Sigmoid colon (tissue), 7 donors: ENCODE results near the gene CNTN5. TPM values are rescaled to one million over a fixed set of nuclear protein-coding genes. Genes with fewer than 3 reads are reported as not detected.

Experiments
- DNase-seq: peaks from one replicate; pipeline ENCODE4 v3.0.0-alpha.2; 2019
- H3K27ac ChIP-seq, 4 donors: fragments of 200-600 bp; sonication (generic); one replicate each; pipeline ENCODE4 v1.5.1; 2016 to 2019; ENCODE audit warnings: mild to moderate bottlenecking in 1 of 4
- H3K27me3 ChIP-seq, 3 donors: fragments of 200-600 bp; sonication (generic); one replicate each; pipeline ENCODE4 v1.5.1; 2019; ENCODE audit warnings: mild to moderate bottlenecking in 1 of 3
- H3K36me3 ChIP-seq, 4 donors: fragments of 200-600 bp; sonication (generic); one replicate each; pipeline ENCODE4 v1.5.1; 2016 to 2019
- H3K4me1 ChIP-seq, 4 donors: fragments of 200-600 bp; sonication (generic); one replicate each; pipeline ENCODE4 v1.5.1; 2017 to 2019
- H3K4me3 ChIP-seq, 4 donors: fragments of 200-600 bp; sonication (generic); one replicate each; pipeline ENCODE4 v1.5.1; 2017 to 2019; ENCODE audit warnings: mild to moderate bottlenecking in 2 of 4, moderate library complexity in 1 of 4
- H3K9me3 ChIP-seq, 4 donors: fragments of 200-600 bp in 3 of 4; sonication (generic) in 3 of 4; one replicate each; pipeline versions ENCODE4 v1.5.1 to v1.6.1; 2013 to 2019
- CTCF ChIP-seq, 4 experiments: fragments of 450-650 bp in 3 of 4; fragments of 200-600 bp in 1 of 4; IDR thresholded peaks; one replicate each; pipeline ENCODE4 v1.5.1; 2016 to 2019; ENCODE audit warnings: antibody characterized with exemption in 4 of 4, mild to moderate bottlenecking in 3 of 4, moderate library complexity in 2 of 4
- EP300 ChIP-seq, 4 donors: sonication (generic); formaldehyde crosslinking; IDR thresholded peaks; one replicate each; pipeline ENCODE4 v1.6.1; 2017; ENCODE audit warnings: antibody characterized with exemption in 4 of 4
- POLR2A ChIP-seq, 2 donors: fragments of 450-650 bp; IDR thresholded peaks; one replicate each; pipeline ENCODE4 v1.6.1; 2016; ENCODE audit warnings: antibody characterized with exemption in 2 of 2, mild to moderate bottlenecking in 2 of 2, moderate library complexity in 2 of 2
- POLR2AphosphoS5 ChIP-seq, 4 donors: sonication (generic); formaldehyde crosslinking; IDR thresholded peaks; one replicate each; pipeline ENCODE4 v1.6.1; 2017; ENCODE audit warnings: antibody characterized with exemption in 4 of 4
- WGBS, 2 donors: extraction: QIAGEN DNeasy Blood & Tissue Kit; methylation state at CpG; one replicate each; pipeline ENCODE4 v1.1.7; 2013; 5-methylcytosine and 5-hydroxymethylcytosine counted together
- intact Hi-C: fragments of 100-400 bp; cut with DNase I; formaldehyde crosslinking; loops from one replicate; pipeline ENCODE4 v1.15.1; 2023
- polyA plus RNA-seq, 3 donors: library from polyadenylated mRNA; stranded (reverse); fragments of 200-250 nt; gene quantifications; one replicate each; pipeline ENCODE4 v1.2.3, GENCODE V29; 2013
- total RNA-seq, 4 donors: library from RNA; depleted of rRNA; stranded (reverse); fragments of >200 nt; gene quantifications; one replicate each; pipeline ENCODE4 v1.1.0, GENCODE V29; 2016
- donor health status: healthy with polysubstance abuse.
- donor health status: Bipolar disorder and iron deficiency.
- donor health status: healthy.

The CNTN5 gene
- total and polyA plus RNA-seq, 7 donors: 0.13 to 0.36 (median 0.16) TPM; not detected in 2

- DNase-seq: no peak
- Histone ChIP-seq H3K27ac (no peak overlapping the region), H3K4me1 (no peaks in the 10 kb centered on the region), H3K36me3 (no peaks in the 10 kb centered on the region), H3K27me3 (no peaks in the 10 kb centered on the region), H3K9me3 (no peaks in the 10 kb centered on the region), H3K4me3 (no peak overlapping the region)
- TF ChIP-seq POLR2AphosphoS5 (IDR thresholded peaks at IDR 0.05) (no peak), CTCF (IDR thresholded peaks at IDR 0.05) (no peak), EP300 (IDR thresholded peaks at IDR 0.05) (no peak), POLR2A (IDR thresholded peaks at IDR 0.05) (no peak)
- 68 to 83% methylated on average over 4 of the region's 4 CpGs for WGBS, 2 donors
- intact Hi-C loops: no loop called here
These were observed 399.2 kb downstream of the CNTN5 start for GRCh38 chr11:99419991-99420390.

- TF ChIP-seq EP300 (IDR thresholded peaks at IDR 0.05) (no peak), CTCF (IDR thresholded peaks at IDR 0.05) (no peak), POLR2A (IDR thresholded peaks at IDR 0.05) (no peak)
- 31 to 51% methylated on average over 7 of the region's 7 CpGs for WGBS, 2 donors
- H3K27me3 ChIP-seq: no peaks in the 10 kb centered on the region
- no peak for DNase-seq
- no peaks in the 10 kb centered on the region for H3K4me1 ChIP-seq
- no peak overlapping the region for H3K4me3 ChIP-seq
- intact Hi-C loops: no loop called here
- H3K36me3 ChIP-seq: no peaks in the 10 kb centered on the region
- H3K9me3 ChIP-seq: no peaks in the 10 kb centered on the region
- H3K27ac ChIP-seq: no peak overlapping the region
These were observed 402.1 kb downstream of the CNTN5 start for GRCh38 chr11:99422581-99423427.

- no peak overlapping the region for H3K27ac ChIP-seq
- H3K27me3 ChIP-seq: no peaks in the 10 kb centered on the region
- no peak overlapping the region for H3K4me3 ChIP-seq
- intact Hi-C loops: no loop called here
- 45 to 81% methylated on average over 4 of the region's 4 CpGs for WGBS, 2 donors
- no peaks in the 10 kb centered on the region for H3K36me3 ChIP-seq
- no peaks in the 10 kb centered on the region for H3K4me1 ChIP-seq
- no peaks in the 10 kb centered on the region for H3K9me3 ChIP-seq
- TF ChIP-seq CTCF (IDR thresholded peaks at IDR 0.05): no peak
- TF ChIP-seq POLR2A (IDR thresholded peaks at IDR 0.05): no peak
- no peak for TF ChIP-seq EP300 (IDR thresholded peaks at IDR 0.05)
- no peak for TF ChIP-seq POLR2AphosphoS5 (IDR thresholded peaks at IDR 0.05)
- DNase-seq: no peak
These were observed 402.8 kb downstream of the CNTN5 start for GRCh38 chr11:99423428-99423983.

GRCh38 chr11:99424313-99425084 lies 403.8 kb downstream of the CNTN5 start:
- intact Hi-C loops: no loop called here
- no peaks in the 10 kb centered on the region for H3K27me3 ChIP-seq
- no peak overlapping the region for H3K27ac ChIP-seq
- 93% methylated on average over 12 of the region's 12 CpGs for WGBS, 2 donors
- H3K4me3 ChIP-seq: no peak overlapping the region
- H3K4me1 ChIP-seq: no peaks in the 10 kb centered on the region
- no peaks in the 10 kb centered on the region for H3K9me3 ChIP-seq
- no peaks in the 10 kb centered on the region for H3K36me3 ChIP-seq
- no peak for DNase-seq
- TF ChIP-seq POLR2AphosphoS5 (IDR thresholded peaks at IDR 0.05) (no peak), EP300 (IDR thresholded peaks at IDR 0.05) (no peak), POLR2A (IDR thresholded peaks at IDR 0.05) (no peak), CTCF (IDR thresholded peaks at IDR 0.05) (no peak)
